SK-N-SH (cell line): ENCODE results near the gene U2AF1L4. TPM values are rescaled to one million over a fixed set of nuclear protein-coding genes. Genes with fewer than 3 reads are reported as not detected.
A peak's percentile ranks its signal among the peaks of the same experiment; 100 is the strongest.

Experiments
- CTCF ChIA-PET: fragments of 300-600, 350-600 bp; formaldehyde crosslinking; extraction: SDS; loops from one replicate; lab custom pipeline; 2021; lab: Yijun Ruan, JAX
- POLR2A ChIA-PET: fragments of 350-600 bp; sonication (Branson Sonifier 250); formaldehyde crosslinking; extraction: SDS; loops from one replicate; lab custom pipeline; 2020; ENCODE audit warnings: antibody characterized with exemption, inconsistent platforms; lab: Yijun Ruan, JAX
- DNase-seq: peaks from one replicate; pipeline ENCODE4 v3.0.0; 2012
- H2AFZ ChIP-seq: fragments of 200-600 bp; sonication (generic); 2 replicates; pipeline ENCODE4 v1.8.1; 2016; ENCODE audit warnings: antibody characterized with exemption, mild to moderate bottlenecking, low read depth
- H3F3A ChIP-seq: fragments of 200-600 bp; sonication (generic); replicated peaks from 2 replicates; pipeline ENCODE3; 2016; ENCODE audit warnings: antibody characterized with exemption, mild to moderate bottlenecking; ENCODE audit not compliant: insufficient read depth
- H3K27ac ChIP-seq, 2 experiments: fragments of 200-500 bp in 1 of 2; fragments of 200-600 bp in 1 of 2; sonication (Bioruptor generic) in 1 of 2; sonication (generic), shearing (Covaris generic) in 1 of 2; 2 replicates each; pipeline versions ENCODE4 v1.5.1 to v1.6.1; 2014 to 2016; ENCODE audit warnings: low read depth in 2 of 2, inconsistent platforms in 1 of 2, low read length in 1 of 2, mild to moderate bottlenecking in 1 of 2, mixed read lengths in 1 of 2
- H3K27me3 ChIP-seq: fragments of 200-600 bp; sonication (generic), shearing (Covaris generic); 2 replicates; pipeline ENCODE4 v1.6.1; 2016; ENCODE audit warnings: mixed run types; ENCODE audit not compliant: insufficient read depth
- H3K36me3 ChIP-seq, 2 experiments: fragments of 200-500 bp in 1 of 2; fragments of 200-600 bp in 1 of 2; sonication (Bioruptor generic) in 1 of 2; sonication (generic) in 1 of 2; replicated peaks in 1 of 2; 2 replicates each; pipeline versions ENCODE3 to v1.5.1; 2014 to 2016; ENCODE audit warnings: low read length in 1 of 2, mild to moderate bottlenecking in 1 of 2; ENCODE audit not compliant: insufficient read depth in 2 of 2, control insufficient read depth in 1 of 2
- H3K4me1 ChIP-seq, 2 experiments: fragments of 200-500 bp in 1 of 2; fragments of 200-600 bp in 1 of 2; sonication (Bioruptor generic) in 1 of 2; sonication (generic), shearing (Covaris generic) in 1 of 2; 2 replicates each; pipeline versions ENCODE4 v1.5.1 to v1.6.1; 2014 to 2016; ENCODE audit warnings: low read depth in 1 of 2, low read length in 1 of 2, mixed run types in 1 of 2; ENCODE audit not compliant: insufficient read depth in 2 of 2, control insufficient read depth in 1 of 2
- H3K4me2 ChIP-seq: fragments of 200-600 bp; sonication (generic), shearing (Covaris generic); 2 replicates; pipeline ENCODE4 v1.6.1; 2017; ENCODE audit warnings: mixed run types
- H3K4me3 ChIP-seq, 2 experiments: fragments of 200-500 bp in 1 of 2; fragments of 200-600 bp in 1 of 2; sonication (Bioruptor generic) in 1 of 2; sonication (generic), shearing (Covaris generic) in 1 of 2; 2 replicates each; pipeline versions ENCODE4 v1.5.1 to v1.8.1; 2014 to 2016; ENCODE audit warnings: low read depth in 2 of 2, inconsistent platforms in 1 of 2, low read length in 1 of 2, mild to moderate bottlenecking in 1 of 2, mixed read lengths in 1 of 2, moderate library complexity in 1 of 2
- H3K79me2 ChIP-seq: fragments of 200-600 bp; sonication (generic); 2 replicates; pipeline ENCODE4 v1.8.1; 2017; ENCODE audit warnings: mild to moderate bottlenecking; ENCODE audit not compliant: insufficient read depth
- H3K9ac ChIP-seq: fragments of 200-600 bp; sonication (generic); 2 replicates; pipeline ENCODE4 v1.6.1; 2017; ENCODE audit warnings: mixed run types
- H3K9me2 ChIP-seq: fragments of 200-600 bp; sonication (generic); 2 replicates; pipeline ENCODE4 v1.6.1; 2017; ENCODE audit warnings: mixed run types
- H3K9me3 ChIP-seq: fragments of 200-600 bp; sonication (generic); 2 replicates; pipeline ENCODE4 v1.6.1; 2017; ENCODE audit warnings: mixed run types, mild to moderate bottlenecking, moderate library complexity
- H4K20me1 ChIP-seq: fragments of 200-600 bp; sonication (generic); 2 replicates; pipeline ENCODE4 v1.6.1; 2017; ENCODE audit warnings: mild to moderate bottlenecking, mixed run types; ENCODE audit not compliant: insufficient read depth
- EP300 ChIP-seq, 2 experiments: IDR thresholded peaks; 2 replicates each; pipeline versions ENCODE4 v1.4.0 to v1.6.1; 2012; ENCODE audit warnings: borderline replicate concordance in 1 of 2, low read depth in 1 of 2, low read length in 1 of 2
- FOXJ3 ChIP-seq: sonication (generic); formaldehyde crosslinking; IDR thresholded peaks from 2 replicates; pipeline ENCODE4 v1.5.1; 2020; ENCODE audit warnings: mild to moderate bottlenecking, missing genetic modification reagents
- GABPA ChIP-seq: IDR thresholded peaks from 2 replicates; pipeline ENCODE4 v1.4.0; 2012; ENCODE audit warnings: low read depth, mild to moderate bottlenecking
- GATA2 ChIP-seq: sonication (generic); formaldehyde crosslinking; IDR thresholded peaks from 2 replicates; pipeline ENCODE4 v1.5.0; 2020; ENCODE audit warnings: mild to moderate bottlenecking, missing genetic modification reagents
- JUND ChIP-seq: IDR thresholded peaks from 2 replicates; pipeline ENCODE4 v1.4.0; 2012
- MEF2A ChIP-seq: IDR thresholded peaks from 2 replicates; pipeline ENCODE4 v1.4.0; 2012; ENCODE audit warnings: low read depth, borderline replicate concordance
- RCOR1 ChIP-seq: fragments of 150-350 bp; IDR thresholded peaks from 2 replicates; pipeline ENCODE4 v1.6.1; 2017; ENCODE audit warnings: antibody characterized with exemption, low read length
- SMC3 ChIP-seq: IDR thresholded peaks from 2 replicates; pipeline ENCODE4 v1.6.1; 2012; ENCODE audit warnings: low read depth, low read length, improper control_type of control experiment
- TEAD4 ChIP-seq: IDR thresholded peaks from 2 replicates; pipeline ENCODE4 v1.4.0; 2012; ENCODE audit warnings: mild to moderate bottlenecking, borderline replicate concordance; ENCODE audit not compliant: insufficient read depth
- USF1 ChIP-seq: IDR thresholded peaks from 2 replicates; pipeline ENCODE4 v1.4.0; 2012; ENCODE audit warnings: low read depth, borderline replicate concordance
- WGBS: methylation state at CpG from one replicate; pipeline ENCODE4 v1.1.6; 2017; ENCODE audit warnings: low lambda C conversion rate; 5-methylcytosine and 5-hydroxymethylcytosine counted together
- polyA plus RNA-seq, 3 experiments: library from polyadenylated mRNA; depleted of rRNA; stranded (reverse); fragments of >200 nt; gene quantifications; 2 replicates each; pipeline ENCODE4 v1.2.3, GENCODE V29; 2012
- TF ChIP-seq, protein P1 (sequence below): fragments of 150-350 bp; IDR thresholded peaks from 2 replicates; pipeline ENCODE4 v1.6.1; 2017; ENCODE audit warnings: antibody characterized with exemption, low read length, low read depth, borderline replicate concordance
- TF ChIP-seq, protein P2 (sequence below): IDR thresholded peaks from 2 replicates; pipeline ENCODE4 v1.4.0; 2012; ENCODE audit warnings: low read depth

Gene U2AF1L4
- polyA plus RNA-seq, 1 of the 3 experiments (the other 2 are of a cell fraction): 25.9 TPM

DNA sequence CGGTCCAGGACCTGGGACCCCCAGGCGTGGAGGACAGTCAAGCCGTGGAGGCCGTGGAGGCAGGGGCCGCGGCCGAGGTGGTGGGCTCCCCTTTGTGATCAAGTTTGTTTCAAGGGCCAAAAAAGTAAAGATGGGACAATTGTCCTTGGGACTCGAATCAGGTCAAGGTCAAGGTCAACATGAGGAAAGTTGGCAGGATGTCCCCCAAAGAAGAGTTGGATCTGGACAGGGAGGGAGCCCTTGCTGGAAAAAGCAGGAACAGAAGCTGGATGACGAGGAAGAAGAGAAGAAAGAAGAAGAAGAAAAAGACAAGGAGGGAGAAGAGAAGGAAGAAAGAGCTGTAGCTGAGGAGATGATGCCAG is 25.1 kb downstream of the U2AF1L4 start (continued):
- TF ChIP-seq TEAD4: no peak
- TF ChIP-seq USF1: no peak

DNA sequence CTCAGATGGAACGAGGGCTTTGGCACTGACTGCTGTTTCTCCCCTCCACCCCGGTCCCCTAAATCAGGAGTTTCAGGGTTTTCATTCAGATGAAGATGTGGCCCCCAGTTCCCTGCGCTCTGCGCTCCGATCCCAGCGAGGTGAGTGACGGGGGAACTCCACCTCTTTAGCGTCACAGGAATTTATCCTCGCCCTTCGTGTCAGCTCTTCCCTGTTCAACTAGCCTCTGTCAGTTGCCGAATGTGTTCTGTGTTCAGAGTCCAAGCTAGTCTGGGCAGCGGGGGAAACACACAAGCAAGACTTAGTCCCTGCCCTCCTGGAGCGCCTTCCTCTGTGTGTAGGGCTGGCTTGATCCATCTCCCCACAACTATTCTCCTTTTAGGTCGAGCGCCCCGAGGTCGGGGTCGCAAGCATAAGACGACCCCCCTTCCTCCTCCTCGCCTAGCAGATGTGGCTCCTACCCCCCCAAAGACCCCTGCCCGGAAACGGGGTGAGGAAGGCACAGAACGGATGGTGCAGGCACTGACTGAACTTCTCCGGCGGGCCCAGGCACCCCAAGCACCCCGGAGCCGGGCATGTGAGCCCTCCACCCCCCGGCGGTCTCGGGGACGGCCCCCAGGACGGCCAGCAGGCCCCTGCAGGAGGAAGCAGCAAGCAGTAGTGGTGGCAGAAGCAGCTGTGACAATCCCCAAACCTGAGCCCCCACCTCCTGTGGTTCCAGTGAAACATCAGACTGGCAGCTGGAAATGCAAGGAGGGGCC is 25.6 kb downstream of the U2AF1L4 start:
- DNase-seq: no peak
- TF ChIP-seq GATA2 (CRISPR knock-in tag) (no peak), RCOR1 (no peak), GABPA (no peak), EP300 (IDR thresholded peaks at IDR 0.05; ENCODE audit: borderline replicate concordance in 1 of 2, low read depth in 1 of 2, low read length in 1 of 2) (no peak), FOXJ3 (CRISPR knock-in tag) (no peak), MEF2A (no peak), SMC3 (no peak), JUND (no peak)
- TF ChIP-seq, protein P1, sequence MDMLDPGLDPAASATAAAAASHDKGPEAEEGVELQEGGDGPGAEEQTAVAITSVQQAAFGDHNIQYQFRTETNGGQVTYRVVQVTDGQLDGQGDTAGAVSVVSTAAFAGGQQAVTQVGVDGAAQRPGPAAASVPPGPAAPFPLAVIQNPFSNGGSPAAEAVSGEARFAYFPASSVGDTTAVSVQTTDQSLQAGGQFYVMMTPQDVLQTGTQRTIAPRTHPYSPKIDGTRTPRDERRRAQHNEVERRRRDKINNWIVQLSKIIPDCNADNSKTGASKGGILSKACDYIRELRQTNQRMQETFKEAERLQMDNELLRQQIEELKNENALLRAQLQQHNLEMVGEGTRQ: no peak
- TF ChIP-seq, protein P2, sequence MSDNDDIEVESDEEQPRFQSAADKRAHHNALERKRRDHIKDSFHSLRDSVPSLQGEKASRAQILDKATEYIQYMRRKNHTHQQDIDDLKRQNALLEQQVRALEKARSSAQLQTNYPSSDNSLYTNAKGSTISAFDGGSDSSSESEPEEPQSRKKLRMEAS: no peak
- H3K79me2 ChIP-seq: peaks cover 28% of the 10 kb centered on the region
- H3K27ac ChIP-seq: no peak overlapping the region
- WGBS: 92% methylated on average over 27 of the region's 32 CpGs
- no peaks in the 10 kb centered on the region for H3K27me3 ChIP-seq
- peak overlapping the region; percentile 86 to 88; a peak in 3 of 4 replicates for H3K4me3 ChIP-seq
- H3K9me3 ChIP-seq: no peaks in the 10 kb centered on the region
- H2AFZ ChIP-seq: no peak overlapping the region
- peaks cover 13 to 41% of the 10 kb centered on the region in 2 experiments for H3K36me3 ChIP-seq
- POLR2A ChIA-PET: interaction anchor here (1.2 to 1.6 kb wide), 2 partner anchors 18 to 21 kb away, joined by 3 to 5 read pairs; no protein-coding TSS in a partner anchor
- H3K9ac ChIP-seq: peak overlapping the region; percentile 69; the same call in 1 of the 2 replicates
- H4K20me1 ChIP-seq: peaks cover 28% of the 10 kb centered on the region
- peaks cover 6% of the 10 kb centered on the region for H3F3A ChIP-seq
- peak overlapping the region; percentile 97 for H3K4me2 ChIP-seq
- CTCF ChIA-PET: interaction anchor here (1.1 to 1.9 kb wide), 3 partner anchors 18 to 100 kb away, joined by 3 to 4 read pairs (median 3); no protein-coding TSS in a partner anchor
- no peaks in the 10 kb centered on the region for H3K9me2 ChIP-seq
- peaks cover 5 to 24% of the 10 kb centered on the region in 2 experiments; a peak in 3 of 4 replicates for H3K4me1 ChIP-seq
